Activated CD8-positive, alpha-beta memory T cell treated with anti-CD3 and anti-CD28 coated beads, Interleukin-2, amount 10 ng/mL, durations not matched to agents 7 days and 5 days (primary cell): ENCODE data around the gene LHFPL3. TPM values are rescaled to one million over a fixed set of nuclear protein-coding genes. Genes with fewer than 3 reads are reported as not detected.
A peak's percentile ranks its signal among the peaks of the same experiment; 100 is the strongest.
"Not testable (repeated sequence)": the region's sequence is repeated elsewhere in the genome, so short reads cannot be mapped to it uniquely, and the experiment has no call there.

Experiments used
- ATAC-seq: fragments of 150-1000 bp; cut with Tn5 transposase; one replicate; pipeline ENCODE4 v1.10.0; 2021; ENCODE audit warnings: moderate library complexity
- CTCF ChIA-PET: fragments of 350-600 bp; sonication (Branson Sonifier 250); formaldehyde crosslinking; loops from one replicate; lab custom pipeline; 2021; ENCODE audit warnings: antibody characterized with exemption; lab: Charles Lee
- DNase-seq: peaks from one replicate; pipeline ENCODE4 v3.0.0-alpha.2; 2020
- H3K27ac Mint-ChIP-seq: one replicate; pipeline ENCODE4 v1.8.0; 2021; ENCODE audit warnings: mild to moderate bottlenecking, mixed read lengths
- H3K27me3 Mint-ChIP-seq: one replicate; pipeline ENCODE4 v1.8.0; 2021; ENCODE audit warnings: mixed read lengths
- H3K36me3 Mint-ChIP-seq: one replicate; pipeline ENCODE4 v1.8.0; 2021; ENCODE audit warnings: mild to moderate bottlenecking, mixed read lengths
- H3K4me1 Mint-ChIP-seq: one replicate; pipeline ENCODE4 v1.8.0; 2021; ENCODE audit warnings: mixed read lengths
- H3K4me3 Mint-ChIP-seq: one replicate; pipeline ENCODE4 v1.8.0; 2021; ENCODE audit warnings: mild to moderate bottlenecking, moderate library complexity, mixed read lengths
- H3K9me3 Mint-ChIP-seq: one replicate; pipeline ENCODE4 v1.8.0; 2022; ENCODE audit warnings: low read depth, mixed read lengths
- total RNA-seq, 2 experiments: library from RNA; stranded (reverse); gene quantifications; one replicate each; pipeline ENCODE4 v1.2.3, GENCODE V29; 2021

The LHFPL3 gene
- total RNA-seq, 2 experiments from 2014 or later, result not detected

DNA sequence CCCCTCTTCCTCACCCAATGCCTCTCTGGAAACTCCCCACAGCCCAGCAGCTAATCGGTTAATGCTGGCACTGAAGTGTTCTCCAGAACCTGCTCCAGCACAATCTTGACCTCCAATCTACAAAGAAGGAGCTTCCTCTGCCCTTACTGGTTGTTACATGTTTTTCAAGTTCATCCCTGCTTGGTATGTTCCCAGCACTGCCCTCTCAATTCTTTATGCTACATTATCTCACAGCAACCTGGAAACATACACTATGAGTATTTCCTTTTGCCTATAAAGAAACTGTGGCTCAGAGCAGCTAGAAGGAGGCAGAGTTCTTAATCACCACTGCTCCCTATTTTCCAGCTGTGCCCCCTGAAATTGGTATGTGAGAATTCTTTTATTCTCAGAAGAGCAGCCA, 601.5 kb downstream of the LHFPL3 start:
- Mint-ChIP-seq H3K4me3 (no peak overlapping the region), H3K36me3 (no peaks in the 10 kb centered on the region), H3K4me1 (no peaks in the 10 kb centered on the region), H3K27me3 (no peaks in the 10 kb centered on the region), H3K27ac (no peak overlapping the region), H3K9me3 (no peaks in the 10 kb centered on the region)
- CTCF ChIA-PET, result interaction anchor here (1.1 to 2.7 kb wide), 4 partner anchors 11 to 54 kb away, joined by 4 to 12 read pairs (median 4); no protein-coding TSS in a partner anchor
- DNase-seq (no peak), ATAC-seq (no peak)

DNA sequence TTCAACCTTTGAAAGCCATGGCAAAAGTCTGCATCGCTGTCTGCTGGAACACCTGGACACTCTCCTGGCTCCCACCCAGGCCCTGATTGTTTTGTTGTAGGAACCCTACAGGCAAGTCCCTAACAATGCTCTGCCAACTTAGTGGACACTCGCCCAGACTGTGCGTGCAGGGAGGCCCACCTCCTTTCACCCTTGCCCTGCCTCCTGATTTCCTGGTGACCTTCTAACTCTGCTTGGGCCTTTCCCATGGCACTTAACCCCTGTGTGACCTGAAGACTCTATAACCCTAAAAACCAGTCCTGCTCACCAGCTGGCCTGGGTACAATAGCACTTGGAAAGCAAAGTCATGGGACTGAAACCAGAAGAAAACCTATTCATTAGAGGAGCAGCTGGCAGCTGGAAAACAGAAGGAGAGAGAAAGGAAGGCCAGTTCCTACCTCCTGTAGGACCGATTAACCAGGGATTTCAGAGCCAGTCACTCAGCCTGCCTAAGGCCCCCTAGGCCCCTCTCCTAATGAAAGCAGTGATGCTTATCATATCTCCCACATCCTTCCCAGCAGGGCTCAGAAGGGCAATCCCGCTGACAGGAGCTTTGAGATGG, 602.9 kb downstream of the LHFPL3 start:
- CTCF ChIA-PET, result interaction anchor here (0.7 to 2.7 kb wide), 2 partner anchors 9 to 50 kb away, joined by 3 to 12 read pairs; no protein-coding TSS in a partner anchor
- Mint-ChIP-seq H3K27ac (no peak overlapping the region), H3K9me3 (no peaks in the 10 kb centered on the region), H3K4me1 (no peaks in the 10 kb centered on the region), H3K27me3 (no peaks in the 10 kb centered on the region), H3K4me3 (no peak overlapping the region), H3K36me3 (no peaks in the 10 kb centered on the region)
- no peak for ATAC-seq
- no peak for DNase-seq

DNA sequence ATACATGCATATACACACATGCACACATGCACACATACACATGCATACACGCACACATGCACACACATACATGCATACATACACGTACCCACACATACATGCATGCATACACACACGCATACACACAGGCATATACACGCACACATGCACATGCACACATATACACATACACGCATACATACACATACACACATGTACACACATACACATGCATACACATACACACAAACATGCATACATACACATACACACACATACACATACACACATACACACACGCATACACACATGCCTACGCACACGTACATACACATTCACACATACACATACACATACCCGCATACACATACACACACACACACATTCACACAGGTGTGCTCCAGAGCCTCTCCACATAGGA, 604.6 kb downstream of the LHFPL3 start:
- Mint-ChIP-seq H3K36me3 (no peaks in the 10 kb centered on the region), H3K9me3 (no peaks in the 10 kb centered on the region), H3K4me1 (no peaks in the 10 kb centered on the region), H3K27ac (no peak overlapping the region), H3K27me3 (no peaks in the 10 kb centered on the region), H3K4me3 (no peak overlapping the region)
- DNase-seq, result no peak
- ATAC-seq, result no peak
- CTCF ChIA-PET, result no interaction called here

DNA sequence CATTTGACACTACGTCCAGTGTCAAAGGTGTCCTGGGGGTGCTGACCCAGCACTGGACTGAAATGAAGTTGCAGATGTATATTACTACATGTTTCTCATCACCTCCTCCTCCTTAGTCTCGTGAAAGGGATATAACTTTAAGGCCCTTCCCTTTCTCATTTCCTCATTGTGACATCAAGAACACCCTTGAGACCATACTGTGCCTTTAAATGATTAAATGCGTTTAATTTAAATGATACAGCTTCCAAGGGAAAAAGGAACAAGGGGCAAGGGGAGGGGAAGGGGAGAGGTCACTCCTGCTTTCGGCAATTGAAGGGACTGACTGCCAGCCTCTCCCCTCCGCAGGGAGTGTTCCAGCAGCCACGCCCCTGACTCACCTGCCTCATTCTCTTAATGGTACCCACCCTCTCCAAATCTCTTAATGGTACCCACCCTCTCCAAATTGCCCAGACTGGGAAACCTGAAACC, 605.2 kb downstream of the LHFPL3 start:
- no peak overlapping the region for H3K27ac Mint-ChIP-seq
- ATAC-seq (no peak), DNase-seq (no peak)
- no peaks in the 10 kb centered on the region for H3K4me1 Mint-ChIP-seq
- no peak overlapping the region for H3K4me3 Mint-ChIP-seq
- no peaks in the 10 kb centered on the region for H3K27me3 Mint-ChIP-seq
- CTCF ChIA-PET, result no interaction called here
- no peaks in the 10 kb centered on the region for H3K36me3 Mint-ChIP-seq
- no peaks in the 10 kb centered on the region for H3K9me3 Mint-ChIP-seq

DNA sequence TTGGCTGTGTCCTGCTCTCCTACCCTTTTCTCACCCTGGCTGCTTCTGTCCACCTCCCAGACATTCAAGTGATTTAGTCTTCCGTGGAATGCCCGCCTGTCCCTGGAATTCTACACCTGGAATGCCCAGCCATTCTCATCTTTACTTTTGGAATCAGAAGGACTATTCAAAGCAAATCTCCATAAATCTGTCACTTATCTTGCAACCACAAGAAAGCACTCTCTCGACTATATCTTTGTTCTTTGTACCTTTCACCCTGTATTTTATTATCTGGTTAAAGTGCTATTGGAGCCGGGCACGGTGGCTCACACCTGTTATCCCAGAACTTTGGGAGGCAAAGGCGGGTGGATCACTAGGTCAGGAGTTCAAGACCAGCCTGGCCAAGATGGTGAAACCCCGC, 606.3 kb downstream of the LHFPL3 start:
- CTCF ChIA-PET, result interaction anchor here (0.9 kb wide), 1 partner anchor 46 kb away, joined by 3 read pairs; no protein-coding TSS in a partner anchor
- ATAC-seq, result no peak
- H3K36me3 Mint-ChIP-seq, result no peaks in the 10 kb centered on the region
- no peak overlapping the region for H3K4me3 Mint-ChIP-seq
- H3K4me1 Mint-ChIP-seq, result peaks cover 5% of the 10 kb centered on the region
- no peaks in the 10 kb centered on the region for H3K9me3 Mint-ChIP-seq
- H3K27ac Mint-ChIP-seq, result no peak overlapping the region
- DNase-seq, result no peak
- no peaks in the 10 kb centered on the region for H3K27me3 Mint-ChIP-seq

DNA sequence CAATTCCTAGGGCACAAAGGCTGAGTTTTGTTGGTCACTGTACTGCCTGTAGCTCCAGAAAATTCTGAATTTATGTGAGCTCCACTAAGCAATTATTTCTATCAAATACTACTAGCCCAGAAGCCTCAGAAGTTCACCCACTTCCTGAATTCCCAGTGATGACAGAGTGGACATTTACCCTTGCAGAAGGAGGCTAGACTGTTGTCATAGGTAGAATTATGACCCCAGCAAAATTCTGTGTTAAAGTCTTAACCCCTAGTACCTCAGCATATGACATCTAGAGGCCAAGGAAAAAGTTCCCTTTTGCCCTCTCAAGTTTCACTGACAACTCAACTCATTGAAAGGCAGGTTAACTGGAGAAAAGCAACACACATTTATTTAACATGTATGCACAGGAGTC, 606.9 kb downstream of the LHFPL3 start:
- DNase-seq (no peak), ATAC-seq (no peak)
- no peak overlapping the region for H3K27ac Mint-ChIP-seq
- H3K4me1 Mint-ChIP-seq, result peaks cover 5% of the 10 kb centered on the region
- H3K36me3 Mint-ChIP-seq, result no peaks in the 10 kb centered on the region
- H3K9me3 Mint-ChIP-seq, result no peaks in the 10 kb centered on the region
- no peaks in the 10 kb centered on the region for H3K27me3 Mint-ChIP-seq
- CTCF ChIA-PET, result interaction anchor here (0.9 kb wide), 1 partner anchor 46 kb away, joined by 3 read pairs; no protein-coding TSS in a partner anchor
- no peak overlapping the region for H3K4me3 Mint-ChIP-seq

DNA sequence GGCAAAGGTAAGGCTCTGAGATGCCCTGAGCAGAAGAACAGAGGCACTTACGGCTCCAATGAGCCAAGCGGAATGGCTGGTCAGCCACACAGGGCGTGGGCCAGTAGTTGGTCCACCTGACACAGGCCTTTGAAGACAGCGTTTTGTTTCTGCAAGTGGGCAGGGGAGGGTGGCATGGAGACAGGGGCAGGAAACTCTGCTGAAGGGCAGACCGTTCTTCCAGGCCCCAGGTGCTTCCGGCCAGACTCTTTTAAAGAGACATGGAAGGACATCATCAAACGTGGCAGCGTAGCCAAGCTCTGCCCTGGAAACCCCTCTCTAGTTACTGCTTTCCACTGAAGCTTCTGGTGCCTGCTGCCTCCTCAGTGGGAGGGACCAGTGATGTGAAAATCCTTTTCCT, 608.1 kb downstream of the LHFPL3 start:
- no peak for ATAC-seq
- Mint-ChIP-seq H3K4me1 (peaks cover 15% of the 10 kb centered on the region), H3K9me3 (no peaks in the 10 kb centered on the region), H3K4me3 (no peak overlapping the region), H3K36me3 (peaks cover 10% of the 10 kb centered on the region), H3K27me3 (no peaks in the 10 kb centered on the region), H3K27ac (no peak overlapping the region)
- DNase-seq, result no peak
- CTCF ChIA-PET, result no interaction called here

DNA sequence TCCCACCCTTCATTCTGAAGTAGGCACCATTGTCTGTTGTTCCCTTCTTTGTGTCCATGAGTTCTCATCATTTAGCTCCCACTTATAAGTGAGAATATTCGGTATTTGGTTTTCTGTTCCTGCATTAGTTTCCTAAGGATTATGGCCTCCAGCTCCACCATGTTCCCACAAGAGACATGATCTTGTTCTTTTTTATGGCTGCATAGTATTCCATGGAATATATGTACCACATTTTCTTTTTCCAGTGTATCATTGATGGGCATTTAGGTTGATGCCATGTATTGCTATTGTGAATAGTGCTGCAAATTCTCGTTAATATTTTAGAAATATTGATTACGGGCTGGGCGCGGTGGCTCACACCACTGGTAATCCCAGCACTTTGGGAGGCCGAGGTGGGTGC, 609.1 kb downstream of the LHFPL3 start:
- H3K4me3 Mint-ChIP-seq, H3K27ac Mint-ChIP-seq, DNase-seq, H3K9me3 Mint-ChIP-seq, H3K27me3 Mint-ChIP-seq, ATAC-seq: not testable (repeated sequence)
- CTCF ChIA-PET, result interaction anchor here (0.7 kb wide), 1 partner anchor 458 kb away, joined by 3 read pairs; no protein-coding TSS in a partner anchor
- Mint-ChIP-seq H3K4me1 (peaks cover 19% of the 10 kb centered on the region), H3K36me3 (peaks cover 15% of the 10 kb centered on the region)

DNA sequence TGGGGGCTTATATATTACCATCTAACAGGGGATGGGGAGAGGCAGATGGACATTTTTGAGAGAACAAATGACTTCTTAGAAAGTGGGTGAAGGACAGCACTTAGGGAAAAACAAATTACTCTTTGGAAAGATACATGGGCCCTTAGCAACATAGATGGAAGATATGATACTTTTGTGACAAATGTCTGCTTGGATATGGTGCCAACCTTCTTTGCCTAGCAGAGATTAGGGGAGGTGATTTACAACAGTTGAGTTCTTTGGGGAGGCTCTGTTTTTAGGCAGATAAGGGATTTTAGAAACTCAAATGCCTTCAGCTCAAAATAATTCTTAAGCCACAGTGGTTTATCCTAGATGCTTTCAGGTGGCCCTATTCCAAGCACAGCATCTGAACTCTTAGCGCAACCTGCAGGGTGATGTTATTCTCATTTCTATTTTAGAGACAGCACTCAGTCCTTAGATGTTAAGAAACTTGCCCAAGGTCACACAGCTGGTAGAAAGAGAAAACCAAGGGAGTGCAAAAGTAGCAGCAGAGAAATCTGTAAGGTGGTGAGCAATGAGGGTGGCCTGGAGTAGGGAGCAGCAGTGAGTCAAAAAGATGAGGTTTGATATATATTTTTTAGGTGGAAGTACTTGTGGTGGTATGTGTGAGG, 610.5 kb downstream of the LHFPL3 start:
- CTCF ChIA-PET, result interaction anchor here (1.2 kb wide), 1 partner anchor 21 kb away, joined by 3 read pairs; no protein-coding TSS in a partner anchor
- Mint-ChIP-seq H3K9me3 (no peaks in the 10 kb centered on the region), H3K27ac (no peak overlapping the region), H3K27me3 (no peaks in the 10 kb centered on the region), H3K4me1 (peaks cover 31% of the 10 kb centered on the region), H3K36me3 (peaks cover 20% of the 10 kb centered on the region), H3K4me3 (no peak overlapping the region)
- DNase-seq, result no peak
- ATAC-seq, result no peak

DNA sequence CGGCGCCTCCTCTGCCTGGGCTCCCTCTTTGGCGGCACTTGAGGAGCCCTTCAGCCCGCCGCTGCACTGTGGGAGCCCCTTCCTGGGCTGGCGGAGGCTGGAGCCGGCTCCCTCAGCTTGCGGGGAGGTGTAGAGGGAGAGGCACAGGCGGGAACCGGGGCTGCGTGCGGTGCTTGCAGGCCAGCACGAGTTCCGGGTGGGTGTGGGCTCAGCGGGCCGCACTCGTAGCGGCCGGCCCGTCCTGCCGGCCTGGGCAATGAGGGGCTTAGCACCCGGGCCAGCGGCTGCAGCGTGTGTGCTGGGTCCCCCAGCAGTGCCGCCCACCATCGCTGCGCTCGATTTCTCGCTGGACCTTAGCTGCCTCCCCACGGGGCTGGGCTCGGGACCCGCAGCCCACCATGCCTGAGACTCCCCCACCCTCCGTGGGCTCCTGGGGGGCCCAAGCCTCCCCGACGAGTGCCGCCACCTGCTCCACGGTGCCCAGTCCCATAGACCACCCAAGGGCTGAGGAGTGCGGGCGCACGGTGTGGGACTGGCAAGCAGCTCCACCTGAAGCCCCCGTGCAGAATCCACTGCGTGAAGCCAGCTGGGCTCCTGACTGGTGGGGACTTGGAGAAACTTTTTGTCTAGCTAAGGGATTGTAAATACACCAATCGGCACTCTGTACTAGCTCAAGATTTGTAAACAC, 611.8 kb downstream of the LHFPL3 start:
- H3K4me1 Mint-ChIP-seq, result peaks cover 41% of the 10 kb centered on the region
- ATAC-seq (no peak), DNase-seq (peak; percentile 48)
- CTCF ChIA-PET, result interaction anchor here (0.7 to 1.3 kb wide), 10 partner anchors 10 to 77 kb away, joined by 3 to 6 read pairs (median 3); no protein-coding TSS in a partner anchor
- H3K27ac Mint-ChIP-seq, result peak overlapping the region; percentile 100
- peak overlapping the region; percentile 90 for H3K4me3 Mint-ChIP-seq
- H3K9me3 Mint-ChIP-seq, result no peaks in the 10 kb centered on the region
- H3K27me3 Mint-ChIP-seq, result no peaks in the 10 kb centered on the region
- peaks cover 20% of the 10 kb centered on the region for H3K36me3 Mint-ChIP-seq

DNA sequence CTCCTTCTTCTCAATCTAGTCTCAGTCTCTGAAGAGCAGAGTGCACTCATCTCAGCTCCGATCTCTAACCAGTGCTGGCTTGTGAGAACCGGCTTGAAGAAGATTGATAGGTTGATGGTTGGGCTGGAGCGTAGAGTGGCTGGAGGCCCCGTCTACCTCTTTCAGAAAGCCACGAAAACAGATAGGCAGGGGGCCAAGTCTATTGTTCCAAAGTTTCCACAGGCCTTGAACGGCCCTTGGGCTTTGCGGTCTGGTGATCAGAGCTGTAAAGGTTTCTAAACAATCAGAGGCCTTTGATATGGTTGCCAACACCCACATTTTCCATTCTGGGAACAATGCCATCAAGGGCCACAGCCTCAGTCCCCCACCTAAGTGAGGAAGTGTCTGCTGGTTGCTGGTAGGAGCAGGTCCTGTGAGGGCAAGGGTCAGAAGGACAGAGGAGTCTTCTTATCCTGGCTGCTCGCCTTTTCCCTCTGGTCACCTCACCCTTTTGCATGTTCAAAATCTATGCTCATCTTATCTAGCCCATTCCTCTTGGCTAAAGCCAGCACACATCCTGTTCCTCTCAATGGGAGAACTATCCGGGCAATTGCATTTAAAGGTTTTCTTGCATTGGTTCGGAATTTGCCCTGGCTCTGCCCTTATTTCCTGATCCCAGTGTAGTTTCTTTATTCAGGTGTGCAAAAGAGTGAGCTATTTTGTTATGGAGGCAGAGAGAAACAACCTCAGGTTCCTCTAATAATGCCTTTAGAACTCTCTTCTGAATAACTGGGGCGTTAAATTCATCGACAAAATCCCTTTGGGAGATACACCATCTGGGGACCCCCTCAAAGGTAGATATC, 615.3 kb downstream of the LHFPL3 start:
- no peaks in the 10 kb centered on the region for H3K27me3 Mint-ChIP-seq
- CTCF ChIA-PET, result interaction anchor here (1.2 to 3.7 kb wide), 6 partner anchors 9 to 70 kb away, joined by 3 to 15 read pairs (median 6); no protein-coding TSS in a partner anchor
- H3K4me3 Mint-ChIP-seq, result peak overlapping the region; percentile 90
- DNase-seq, result peak; percentile 90
- H3K4me1 Mint-ChIP-seq, result peaks cover 68% of the 10 kb centered on the region
- H3K9me3 Mint-ChIP-seq, result no peaks in the 10 kb centered on the region
- ATAC-seq, result peak; percentile 46
- peak overlapping the region; percentile 100 for H3K27ac Mint-ChIP-seq
- H3K36me3 Mint-ChIP-seq, result peaks cover 38% of the 10 kb centered on the region

DNA sequence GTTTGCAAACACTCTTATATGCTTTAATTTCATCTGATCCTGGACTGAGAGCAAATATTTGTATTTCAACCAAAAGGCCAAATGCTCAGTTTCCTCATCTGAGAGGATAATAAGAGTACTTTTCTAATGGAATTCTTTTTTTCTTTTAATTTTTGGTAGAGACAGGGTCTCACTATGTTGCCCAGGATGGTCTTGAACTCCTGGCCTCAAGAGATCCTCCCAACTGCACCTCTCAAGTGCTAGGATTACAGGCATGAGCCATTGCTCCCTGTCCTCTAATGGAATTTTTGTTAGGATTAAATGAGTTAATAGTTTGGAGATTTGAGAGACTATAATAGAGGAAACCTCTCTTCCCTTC, 617.2 kb downstream of the LHFPL3 start:
- H3K4me3 Mint-ChIP-seq, result peak overlapping the region; percentile 90
- ATAC-seq, result no peak
- peaks cover 70% of the 10 kb centered on the region for H3K4me1 Mint-ChIP-seq
- DNase-seq, result no peak
- no peaks in the 10 kb centered on the region for H3K9me3 Mint-ChIP-seq
- CTCF ChIA-PET, result interaction anchor here (0.8 to 3.7 kb wide), 2 partner anchors 11 to 27 kb away, joined by 4 to 15 read pairs; no protein-coding TSS in a partner anchor
- H3K27ac Mint-ChIP-seq, result peak overlapping the region; percentile 100
- no peaks in the 10 kb centered on the region for H3K27me3 Mint-ChIP-seq
- peaks cover 43% of the 10 kb centered on the region for H3K36me3 Mint-ChIP-seq
